Astrocyte (in vitro differentiated cells and primary cell): ENCODE results near the gene LFNG. TPM values are rescaled to one million over a fixed set of nuclear protein-coding genes. Genes with fewer than 3 reads are reported as not detected.

ENCODE experiments used
- DNase-seq: peaks from one replicate; pipeline ENCODE4 v3.0.0-alpha.2; 2010; ENCODE audit warnings: low read depth
- FAIRE-seq: peaks from 2 replicates; lab custom pipeline; 2011; peaks lifted over from hg19 to GRCh38; lab: Jason Lieb, UNC
- H2AFZ ChIP-seq: 2 replicates; pipeline ENCODE4 v1.6.0; 2012; ENCODE audit warnings: low read depth, low read length, inconsistent platforms
- H3K27ac ChIP-seq: 2 replicates; pipeline ENCODE4 v1.5.1; 2011; ENCODE audit warnings: low read depth, low read length, inconsistent platforms
- H3K27me3 ChIP-seq: 2 replicates; pipeline ENCODE4 v1.6.0; 2011; ENCODE audit warnings: low read length, inconsistent platforms; ENCODE audit not compliant: insufficient read depth
- H3K36me3 ChIP-seq: 2 replicates; pipeline ENCODE4 v1.5.1; 2011; ENCODE audit warnings: low read length, inconsistent platforms; ENCODE audit not compliant: insufficient read depth
- H3K4me1 ChIP-seq: 2 replicates; pipeline ENCODE4 v1.5.1; 2011; ENCODE audit warnings: low read length, inconsistent platforms; ENCODE audit not compliant: insufficient read depth
- H3K4me2 ChIP-seq: 2 replicates; pipeline ENCODE4 v1.6.0; 2012; ENCODE audit warnings: low read length, inconsistent platforms
- H3K4me3 ChIP-seq: 2 replicates; pipeline ENCODE4 v1.5.1; 2011; ENCODE audit warnings: low read depth, mild to moderate bottlenecking, low read length, inconsistent platforms; ENCODE audit not compliant: insufficient read depth
- H3K79me2 ChIP-seq: 2 replicates; pipeline ENCODE4 v1.6.0; 2012; ENCODE audit warnings: mild to moderate bottlenecking, low read length, inconsistent platforms; ENCODE audit not compliant: insufficient read depth
- H3K9ac ChIP-seq: 2 replicates; pipeline ENCODE4 v1.6.0; 2012; ENCODE audit warnings: mild to moderate bottlenecking, low read length, inconsistent platforms
- H3K9me3 ChIP-seq: 2 replicates; pipeline ENCODE4 v1.5.1; 2012; ENCODE audit warnings: low read depth, mild to moderate bottlenecking, low read length, inconsistent platforms; ENCODE audit not compliant: insufficient read depth
- H4K20me1 ChIP-seq: 2 replicates; pipeline ENCODE4 v1.6.0; 2012; ENCODE audit warnings: low read length, inconsistent platforms; ENCODE audit not compliant: insufficient read depth
- H3K27ac Mint-ChIP-seq: one replicate; pipeline ENCODE4 v1.8.0; 2021; ENCODE audit warnings: mild to moderate bottlenecking, mixed read lengths; ENCODE audit not compliant: unreplicated experiment
- H3K27me3 Mint-ChIP-seq: one replicate; pipeline ENCODE4 v1.8.0; 2021; ENCODE audit warnings: low read depth, mixed read lengths; ENCODE audit not compliant: unreplicated experiment
- H3K36me3 Mint-ChIP-seq: one replicate; pipeline ENCODE4 v1.8.0; 2021; ENCODE audit warnings: low read depth, mixed read lengths; ENCODE audit not compliant: unreplicated experiment
- H3K4me1 Mint-ChIP-seq: one replicate; pipeline ENCODE4 v1.8.0; 2021; ENCODE audit warnings: low read depth, mixed read lengths; ENCODE audit not compliant: unreplicated experiment
- H3K4me3 Mint-ChIP-seq: one replicate; pipeline ENCODE4 v1.8.0; 2021; ENCODE audit warnings: mild to moderate bottlenecking, moderate library complexity, mixed read lengths; ENCODE audit not compliant: unreplicated experiment
- H3K9me3 Mint-ChIP-seq: one replicate; pipeline ENCODE4 v1.8.0; 2021; ENCODE audit warnings: mild to moderate bottlenecking, mixed read lengths; ENCODE audit not compliant: unreplicated experiment
- CTCF ChIP-seq: IDR thresholded peaks from 2 replicates; pipeline ENCODE4 v1.5.1; 2011; ENCODE audit warnings: low read depth, mild to moderate bottlenecking, inconsistent platforms, low read length, moderate library complexity; ENCODE audit not compliant: insufficient read depth
- EZH2 ChIP-seq: IDR thresholded peaks from 2 replicates; pipeline ENCODE4 v1.6.1; 2012; ENCODE audit warnings: mild to moderate bottlenecking, low read length, inconsistent platforms; ENCODE audit not compliant: insufficient read depth
- total RNA-seq: library from RNA; stranded (reverse); gene quantifications from 2 replicates; pipeline ENCODE4 v1.2.1, GENCODE V29; 2021

LFNG gene
- total RNA-seq, 1 donor from 2014 or later = 58.6 TPM

- no peak overlapping the region for H3K4me3 Mint-ChIP-seq
- peaks cover 2% of the 10 kb centered on the region for H3K4me1 Mint-ChIP-seq
- Histone ChIP-seq H3K9me3 (no peaks in the 10 kb centered on the region), H3K9ac (no peak overlapping the region), H3K4me1 (peaks cover 10% of the 10 kb centered on the region), H3K36me3 (no peaks in the 10 kb centered on the region), H4K20me1 (no peaks in the 10 kb centered on the region), H2AFZ (no peak overlapping the region), H3K27ac (no peak overlapping the region), H3K27me3 (no peaks in the 10 kb centered on the region), H3K79me2 (no peaks in the 10 kb centered on the region), H3K4me3 (no peak overlapping the region), H3K4me2 (no peak overlapping the region)
- no peak for DNase-seq
- no peak for FAIRE-seq
- no peak overlapping the region for H3K27ac Mint-ChIP-seq
- peaks cover 17% of the 10 kb centered on the region for H3K27me3 Mint-ChIP-seq
- TF ChIP-seq CTCF = no peak
- TF ChIP-seq EZH2 = no peak
- peaks cover 1% of the 10 kb centered on the region for H3K9me3 Mint-ChIP-seq
- no peaks in the 10 kb centered on the region for H3K36me3 Mint-ChIP-seq
These were observed 23.2 kb upstream of the LFNG start for GRCh38 chr7:2496375-2496774.

- no peak for FAIRE-seq
- H3K79me2 ChIP-seq = no peaks in the 10 kb centered on the region
- no peaks in the 10 kb centered on the region for H3K9me3 ChIP-seq
- Mint-ChIP-seq H3K9me3 (no peaks in the 10 kb centered on the region), H3K4me1 (peaks cover 2% of the 10 kb centered on the region), H3K36me3 (no peaks in the 10 kb centered on the region), H3K4me3 (no peak overlapping the region), H3K27me3 (peaks cover 17% of the 10 kb centered on the region), H3K27ac (no peak overlapping the region)
- H2AFZ ChIP-seq = no peak overlapping the region
- peaks cover 10% of the 10 kb centered on the region for H3K4me1 ChIP-seq
- H3K4me3 ChIP-seq = no peak overlapping the region
- no peak overlapping the region for H3K4me2 ChIP-seq
- TF ChIP-seq EZH2 = no peak
- TF ChIP-seq CTCF = no peak
- H3K36me3 ChIP-seq = no peaks in the 10 kb centered on the region
- H3K27me3 ChIP-seq = no peaks in the 10 kb centered on the region
- H4K20me1 ChIP-seq = no peaks in the 10 kb centered on the region
- H3K9ac ChIP-seq = no peak overlapping the region
- DNase-seq = no peak
- no peak overlapping the region for H3K27ac ChIP-seq
These were observed 22.5 kb upstream of the LFNG start for GRCh38 chr7:2497065-2497464.

GRCh38 chr7:2497500-2498336 is 21.9 kb upstream of the LFNG start:
- FAIRE-seq (no peak), DNase-seq (no peak)
- H3K4me3 ChIP-seq = no peak overlapping the region
- H3K9me3 Mint-ChIP-seq = no peaks in the 10 kb centered on the region
- H3K4me1 ChIP-seq = peaks cover 10% of the 10 kb centered on the region
- H2AFZ ChIP-seq = no peak overlapping the region
- H4K20me1 ChIP-seq = no peaks in the 10 kb centered on the region
- H3K27me3 Mint-ChIP-seq = peaks cover 17% of the 10 kb centered on the region
- TF ChIP-seq CTCF (no peak), EZH2 (no peak)
- no peak overlapping the region for H3K27ac Mint-ChIP-seq
- H3K36me3 ChIP-seq = no peaks in the 10 kb centered on the region
- H3K9ac ChIP-seq = no peak overlapping the region
- H3K4me3 Mint-ChIP-seq = no peak overlapping the region
- H3K4me2 ChIP-seq = no peak overlapping the region
- peaks cover 2% of the 10 kb centered on the region for H3K4me1 Mint-ChIP-seq
- H3K36me3 Mint-ChIP-seq = no peaks in the 10 kb centered on the region
- no peaks in the 10 kb centered on the region for H3K79me2 ChIP-seq
- no peak overlapping the region for H3K27ac ChIP-seq
- H3K9me3 ChIP-seq = no peaks in the 10 kb centered on the region
- H3K27me3 ChIP-seq = no peaks in the 10 kb centered on the region
